Kidney epithelial cell (primary cell): ENCODE measurements around the gene ZNF431. TPM values are rescaled to one million over a fixed set of nuclear protein-coding genes. Genes with fewer than 3 reads are reported as not detected.
"Not testable (repeated sequence)": the region's sequence is repeated elsewhere in the genome, so short reads cannot be mapped to it uniquely, and the experiment has no call there.

Experiments used
- DNase-seq: peaks from one replicate; pipeline ENCODE4 v3.0.0-alpha.2; 2010; ENCODE audit warnings: low read depth
- H3K27me3 ChIP-seq: 2 replicates; pipeline ENCODE4 v1.6.0; 2011; ENCODE audit warnings: low read length; ENCODE audit not compliant: control insufficient read depth, insufficient read depth
- H3K36me3 ChIP-seq: 2 replicates; pipeline ENCODE4 v1.5.1; 2011; ENCODE audit warnings: low read length; ENCODE audit not compliant: control insufficient read depth, insufficient read depth
- H3K4me3 ChIP-seq: 2 replicates; pipeline ENCODE4 v1.5.1; 2011; ENCODE audit warnings: low read depth, mild to moderate bottlenecking, control low read depth, low read length
- total RNA-seq: library from RNA; depleted of rRNA; stranded (reverse); fragments of >200 nt; gene quantifications from 2 replicates; pipeline ENCODE4 v1.2.3, GENCODE V29; 2015
- TF ChIP-seq, protein P1 (sequence below): IDR thresholded peaks from 2 replicates; pipeline ENCODE4 v1.5.1; 2011; ENCODE audit warnings: mild to moderate bottlenecking, moderate library complexity, low read length, control low read depth, inconsistent platforms; ENCODE audit not compliant: insufficient read depth, poor library complexity, severe bottlenecking

ZNF431 gene
- total RNA-seq, 1 donor from 2014 or later, result 3.5 TPM

DNA sequence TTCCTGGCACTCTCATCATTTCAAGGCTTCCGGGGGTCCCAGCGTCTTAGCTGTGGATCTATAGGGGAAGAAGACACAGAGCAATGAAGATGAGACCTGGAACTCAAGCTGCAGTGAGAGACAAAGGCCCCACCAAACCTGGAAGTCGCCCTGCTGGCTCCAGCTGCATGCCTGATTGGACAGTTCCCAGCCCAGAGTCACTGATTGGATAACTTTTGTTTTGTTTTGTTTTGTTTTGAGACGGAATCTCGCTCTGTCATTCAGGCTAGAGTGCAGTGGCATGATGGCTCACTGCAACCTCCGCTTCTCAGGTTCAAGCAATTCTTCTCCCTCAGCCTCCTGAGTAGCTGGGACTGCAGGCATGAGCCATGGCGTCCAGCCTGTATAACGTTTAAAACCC, 6.4 kb upstream of the ZNF431 start:
- no peak overlapping the region for H3K4me3 ChIP-seq
- H3K27me3 ChIP-seq, result no peaks in the 10 kb centered on the region
- TF ChIP-seq, protein P1, sequence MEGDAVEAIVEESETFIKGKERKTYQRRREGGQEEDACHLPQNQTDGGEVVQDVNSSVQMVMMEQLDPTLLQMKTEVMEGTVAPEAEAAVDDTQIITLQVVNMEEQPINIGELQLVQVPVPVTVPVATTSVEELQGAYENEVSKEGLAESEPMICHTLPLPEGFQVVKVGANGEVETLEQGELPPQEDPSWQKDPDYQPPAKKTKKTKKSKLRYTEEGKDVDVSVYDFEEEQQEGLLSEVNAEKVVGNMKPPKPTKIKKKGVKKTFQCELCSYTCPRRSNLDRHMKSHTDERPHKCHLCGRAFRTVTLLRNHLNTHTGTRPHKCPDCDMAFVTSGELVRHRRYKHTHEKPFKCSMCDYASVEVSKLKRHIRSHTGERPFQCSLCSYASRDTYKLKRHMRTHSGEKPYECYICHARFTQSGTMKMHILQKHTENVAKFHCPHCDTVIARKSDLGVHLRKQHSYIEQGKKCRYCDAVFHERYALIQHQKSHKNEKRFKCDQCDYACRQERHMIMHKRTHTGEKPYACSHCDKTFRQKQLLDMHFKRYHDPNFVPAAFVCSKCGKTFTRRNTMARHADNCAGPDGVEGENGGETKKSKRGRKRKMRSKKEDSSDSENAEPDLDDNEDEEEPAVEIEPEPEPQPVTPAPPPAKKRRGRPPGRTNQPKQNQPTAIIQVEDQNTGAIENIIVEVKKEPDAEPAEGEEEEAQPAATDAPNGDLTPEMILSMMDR, result no peak
- no peaks in the 10 kb centered on the region for H3K36me3 ChIP-seq
- no peak for DNase-seq

DNA sequence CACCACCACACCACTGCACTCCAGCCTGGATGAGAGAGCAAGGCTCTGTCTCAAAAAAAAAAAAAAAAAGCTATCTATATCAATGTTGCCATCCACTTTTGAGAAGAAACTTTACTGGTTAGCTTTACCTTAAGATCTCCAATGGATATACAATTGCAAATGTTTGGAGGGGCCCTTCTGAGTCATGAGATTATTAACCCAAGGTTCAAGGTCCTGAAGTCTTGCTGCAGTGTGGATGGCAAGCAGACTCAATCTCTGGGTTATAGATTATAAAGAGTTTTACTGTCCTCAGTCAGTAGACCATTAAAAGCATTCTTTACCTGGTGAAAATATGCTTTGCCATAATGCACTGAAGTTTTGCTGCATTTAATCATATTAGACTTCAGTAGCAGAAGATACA, 3.7 kb upstream of the ZNF431 start:
- TF ChIP-seq, protein P1, result no peak
- Histone ChIP-seq H3K36me3 (no peaks in the 10 kb centered on the region), H3K4me3 (no peak overlapping the region), H3K27me3 (no peaks in the 10 kb centered on the region)
- no peak for DNase-seq

DNA sequence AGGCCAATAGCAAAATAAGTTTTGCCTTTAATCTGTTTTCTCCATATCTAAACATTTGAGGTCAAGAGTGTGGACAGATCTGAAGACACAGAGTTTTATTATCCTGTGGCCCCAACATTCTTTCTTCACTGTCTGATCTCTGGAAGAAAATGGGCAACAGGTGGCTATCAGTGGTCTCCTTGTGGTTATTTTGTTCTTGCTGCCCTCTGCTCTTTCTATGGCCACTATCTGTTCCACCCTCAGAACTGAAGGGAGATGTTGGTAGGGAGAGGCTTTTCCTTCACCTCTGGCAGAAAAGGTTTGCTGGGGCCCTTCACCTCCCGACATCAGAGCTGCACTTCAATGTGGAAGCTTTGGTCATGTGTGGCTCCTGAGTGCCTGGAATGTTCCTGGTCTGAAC, 834 bp upstream of the ZNF431 start:
- H3K36me3 ChIP-seq, DNase-seq, H3K27me3 ChIP-seq, H3K4me3 ChIP-seq: not testable (repeated sequence)

DNA sequence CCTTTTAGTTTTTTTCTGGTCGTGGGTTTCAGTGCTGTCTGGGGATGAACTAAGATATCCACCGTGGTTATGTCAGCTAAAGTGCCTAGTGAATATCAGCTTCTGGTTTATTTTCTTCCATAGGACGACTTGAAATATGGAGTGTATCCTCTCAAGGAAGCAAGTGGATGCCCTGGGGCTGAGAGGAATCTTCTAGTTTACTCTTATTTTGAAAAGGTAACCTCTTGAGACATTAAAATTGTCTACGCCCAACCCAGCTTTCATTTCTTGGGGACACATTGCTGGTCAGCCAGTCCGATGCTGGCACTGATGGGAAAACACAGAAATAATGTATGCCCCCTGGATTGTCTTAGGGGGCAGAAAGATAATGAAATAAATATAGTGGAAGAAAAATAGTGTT, 1.6 kb downstream of the ZNF431 start:
- H3K4me3 ChIP-seq, result no peak overlapping the region
- TF ChIP-seq, protein P1, result no peak

DNA sequence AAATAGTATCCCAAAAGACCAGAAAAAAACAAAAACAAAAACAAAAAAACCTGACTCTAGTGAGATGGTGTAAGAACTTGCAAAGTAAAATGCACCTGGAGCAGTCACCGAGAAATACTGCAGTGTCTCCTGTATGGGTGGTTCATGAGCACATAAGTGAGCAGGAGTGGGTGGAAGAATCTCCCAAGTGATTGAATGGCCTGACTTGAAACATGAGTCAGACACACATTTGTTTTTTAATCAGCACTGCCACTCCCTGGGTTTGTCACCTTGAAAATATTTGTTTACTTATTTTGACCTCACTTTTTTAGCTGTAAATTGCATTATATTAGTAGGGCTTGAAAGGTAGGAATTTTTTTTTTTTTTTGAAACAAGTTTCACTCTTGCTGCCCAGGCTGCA, 2.0 kb downstream of the ZNF431 start:
- Histone ChIP-seq H3K4me3 (no peak overlapping the region), H3K36me3 (no peaks in the 10 kb centered on the region), H3K27me3 (no peaks in the 10 kb centered on the region)
- TF ChIP-seq, protein P1, result no peak
- DNase-seq, result no peak

More for the DNA sequence above, 1.6 kb downstream of the ZNF431 start:
- DNase-seq, result no peak
- Histone ChIP-seq H3K27me3 (no peaks in the 10 kb centered on the region), H3K36me3 (no peaks in the 10 kb centered on the region)

DNA sequence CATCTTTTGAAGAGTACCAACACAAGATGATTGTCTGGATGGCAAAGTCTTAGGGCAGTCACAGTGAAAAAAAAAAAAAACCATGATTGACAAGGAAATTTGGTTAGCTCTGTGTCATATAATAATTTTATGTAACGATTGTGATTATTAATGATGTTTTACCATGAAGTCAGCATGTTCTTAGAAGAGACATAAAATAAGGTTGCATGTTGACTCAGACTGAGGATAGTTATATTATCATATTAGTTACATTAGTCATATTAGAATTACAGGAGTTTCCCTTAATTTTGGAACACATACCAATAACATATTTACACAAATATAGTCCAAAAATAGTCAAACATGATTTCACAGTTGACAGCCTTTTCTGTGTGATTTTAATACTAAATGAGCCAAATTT, 5.7 kb downstream of the ZNF431 start:
- DNase-seq, result no peak
- Histone ChIP-seq H3K4me3 (no peak overlapping the region), H3K27me3 (no peaks in the 10 kb centered on the region), H3K36me3 (peaks cover 2% of the 10 kb centered on the region)
- TF ChIP-seq, protein P1, result no peak

DNA sequence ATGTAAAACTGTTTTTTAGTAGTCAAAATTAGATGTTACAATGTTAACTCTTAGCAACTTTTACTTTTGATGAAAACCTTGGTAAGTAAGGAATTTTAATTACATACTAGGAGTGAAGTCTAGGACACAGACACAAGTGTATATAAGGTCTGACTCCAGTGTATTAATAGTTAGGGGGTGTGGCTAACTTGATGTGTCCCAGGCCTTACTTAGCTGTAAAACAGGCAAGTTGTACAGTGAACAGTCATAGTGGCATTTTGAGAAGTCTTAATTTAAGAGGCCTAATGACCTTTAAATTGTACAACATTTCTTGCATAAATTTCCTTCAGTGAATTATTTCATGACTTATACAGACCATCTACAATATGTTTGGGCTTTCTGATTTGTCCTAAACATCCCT, 6.8 kb downstream of the ZNF431 start:
- no peak for DNase-seq
- Histone ChIP-seq H3K27me3 (no peaks in the 10 kb centered on the region), H3K36me3 (peaks cover 2% of the 10 kb centered on the region), H3K4me3 (no peak overlapping the region)
- TF ChIP-seq, protein P1, result no peak
